ENCODE results near the gene TMEM266. TPM values are rescaled to one million over a fixed set of nuclear protein-coding genes. Genes with fewer than 3 reads are reported as not detected.

The TMEM266 gene
- total and polyA plus RNA-seq, 2 experiments from 2014 or later = 0.42 to 5.0 TPM

- TF ChIP-seq ZNF462 (CRISPR knock-in tag; IDR thresholded peaks at IDR 0.05) (no peak), EZH2phosphoT487 (IDR thresholded peaks at IDR 0.05; ENCODE audit: unreplicated experiment) (no peak), POLR2AphosphoS5 (IDR thresholded peaks at IDR 0.05; ENCODE audit: low read depth) (no peak), CREB1 (CRISPR knock-in tag; IDR thresholded peaks at IDR 0.05; ENCODE audit: low read depth) (no peak), NANOG (IDR thresholded peaks at IDR 0.05; ENCODE audit: borderline replicate concordance) (no peak), EZH2 (IDR thresholded peaks at IDR 0.05; ENCODE audit: low read depth, unreplicated experiment) (no peak)
These were observed 134.1 kb downstream of the TMEM266 start (continued) for GRCh38 chr15:76193934-76194333.

- Histone ChIP-seq H2AFZ (no peak overlapping the region), H3K36me3 (ENCODE audit: insufficient read depth) (no peaks in the 10 kb centered on the region), H3F3A (replicated peaks; ENCODE audit: low read depth) (no peaks in the 10 kb centered on the region), H3K4me2 (no peak overlapping the region), H3K4me3 (no peak overlapping the region), H3K27me3 (ENCODE audit: insufficient read depth) (peaks cover 12% of the 10 kb centered on the region), H3K9me2 (ENCODE audit: insufficient read depth) (no peaks in the 10 kb centered on the region), H3K79me2 (replicated peaks; ENCODE audit: insufficient read depth) (no peaks in the 10 kb centered on the region), H3K27ac (ENCODE audit: low read depth) (no peak overlapping the region), H3K4me1 (ENCODE audit: insufficient read depth) (no peaks in the 10 kb centered on the region; the same call in 1 of the 2 replicates), H4K20me1 (replicated peaks; ENCODE audit: insufficient read depth) (no peaks in the 10 kb centered on the region)
- H3K4me3 Mint-ChIP-seq = no peak overlapping the region
- no peaks in the 10 kb centered on the region for H3K9me3 Mint-ChIP-seq
- H3K36me3 Mint-ChIP-seq (ENCODE audit: low read depth) = no peaks in the 10 kb centered on the region
- no peak for ATAC-seq
- DNase-seq (ENCODE audit: low spot score) = no peak
- no peak overlapping the region for H3K27ac Mint-ChIP-seq
- peaks cover 24% of the 10 kb centered on the region for H3K4me1 Mint-ChIP-seq
- H3K27me3 Mint-ChIP-seq (ENCODE audit: insufficient read depth, low read depth, poor library complexity) = peaks cover 14% of the 10 kb centered on the region
- no peak for TF ChIP-seq ETS1 (IDR thresholded peaks at IDR 0.05)
- no peak for TF ChIP-seq NANOG (IDR thresholded peaks at IDR 0.05; ENCODE audit: borderline replicate concordance)
- TF ChIP-seq EZH2phosphoT487 (IDR thresholded peaks at IDR 0.05; ENCODE audit: unreplicated experiment) = no peak
- TF ChIP-seq JUNB (IDR thresholded peaks at IDR 0.05; ENCODE audit: unreplicated experiment) = no peak
- TF ChIP-seq STAT1 (IDR thresholded peaks at IDR 0.05; ENCODE audit: unreplicated experiment) = no peak
- no peak for TF ChIP-seq ZNF331 (CRISPR knock-in tag; IDR thresholded peaks at IDR 0.05; ENCODE audit: low read depth)
- no peak for TF ChIP-seq POLR2AphosphoS5 (IDR thresholded peaks at IDR 0.05; ENCODE audit: low read depth)
- TF ChIP-seq CTCF (conservative IDR thresholded peaks at IDR 0.05; ENCODE audit: low read depth in 2 of 2) = no peak
- TF ChIP-seq ZNF114 (CRISPR knock-in tag; IDR thresholded peaks at IDR 0.05) = no peak
- TF ChIP-seq EZH2 (IDR thresholded peaks at IDR 0.05; ENCODE audit: low read depth, unreplicated experiment) = no peak
These were observed 135.9 kb downstream of the TMEM266 start for GRCh38 chr15:76195506-76196268.

Measured in GM23338 (cell line).